MM.1S (cell line): ENCODE data around the gene DDX10.

Experiments used
- DNase-seq: peaks from one replicate; pipeline ENCODE4 v3.0.0-alpha.2; 2015
- H2AFZ ChIP-seq: fragments of 300-600 bp; sonication (generic); 2 replicates; pipeline ENCODE4 v1.6.0; 2016; ENCODE audit warnings: antibody characterized with exemption, low read length
- H3F3A ChIP-seq: fragments of 300-600 bp; sonication (generic); 2 replicates; pipeline ENCODE4 v1.6.1; 2016; ENCODE audit warnings: mild to moderate bottlenecking, antibody characterized with exemption, low read length, moderate library complexity, mixed read lengths; ENCODE audit not compliant: insufficient read depth
- H3K27ac ChIP-seq: fragments of 300-600 bp; sonication (generic); 2 replicates; pipeline ENCODE4 v1.5.1; 2016; ENCODE audit warnings: mild to moderate bottlenecking, low read length
- H3K27me3 ChIP-seq: fragments of 300-600 bp; sonication (generic); replicated peaks from 2 replicates; pipeline ENCODE4 v1.6.0; 2016; ENCODE audit warnings: low read length; ENCODE audit not compliant: insufficient read depth
- H3K36me3 ChIP-seq: fragments of 300-600 bp; sonication (generic); replicated peaks from 2 replicates; pipeline ENCODE4 v1.6.1; 2016; ENCODE audit warnings: mild to moderate bottlenecking, low read length, mixed read lengths; ENCODE audit not compliant: insufficient read depth
- H3K4me1 ChIP-seq: fragments of 300-600 bp; sonication (generic); 2 replicates; pipeline ENCODE4 v1.6.1; 2016; ENCODE audit warnings: low read length, mixed read lengths
- H3K4me2 ChIP-seq: fragments of 300-600 bp; sonication (generic); 2 replicates; pipeline ENCODE4 v1.6.0; 2016; ENCODE audit warnings: low read depth, low read length
- H3K4me3 ChIP-seq: fragments of 300-600 bp; sonication (generic); 2 replicates; pipeline ENCODE4 v1.5.1; 2016; ENCODE audit warnings: low read length, mixed read lengths
- H3K79me2 ChIP-seq: fragments of 300-600 bp; sonication (generic); 2 replicates; pipeline ENCODE4 v1.6.1; 2016; ENCODE audit warnings: mixed run types, low read length, mixed read lengths
- H3K9ac ChIP-seq: fragments of 300-600 bp; sonication (generic); 2 replicates; pipeline ENCODE4 v1.6.1; 2016; ENCODE audit warnings: low read length, mixed read lengths
- H3K9me2 ChIP-seq: fragments of 300-600 bp; sonication (generic); replicated peaks from 2 replicates; pipeline ENCODE4 v1.6.1; 2016; ENCODE audit warnings: mild to moderate bottlenecking, low read length, mixed read lengths; ENCODE audit not compliant: insufficient read depth
- H3K9me3 ChIP-seq: fragments of 300-600 bp; sonication (generic); replicated peaks from 2 replicates; pipeline ENCODE4 v1.6.1; 2016; ENCODE audit warnings: mild to moderate bottlenecking, low read length, mixed read lengths; ENCODE audit not compliant: insufficient read depth
- H4K20me1 ChIP-seq: fragments of 300-600 bp; sonication (generic); 2 replicates; pipeline ENCODE4 v1.6.1; 2016; ENCODE audit warnings: mild to moderate bottlenecking, low read length, moderate library complexity, mixed read lengths; ENCODE audit not compliant: insufficient read depth
- EZH2 ChIP-seq: fragments of 300-600 bp; sonication (generic); optimal IDR thresholded peaks from 2 replicates; pipeline ENCODE3; 2017; ENCODE audit warnings: low read depth, mild to moderate bottlenecking, antibody characterized with exemption, low read length, mixed read lengths
- EZH2phosphoT487 ChIP-seq: fragments of 300-600 bp; sonication (generic); IDR thresholded peaks from 2 replicates; pipeline ENCODE4 v1.6.1; 2018; ENCODE audit warnings: antibody characterized with exemption, low read length
- TF ChIP-seq, protein P1 (sequence below): fragments of 300-600 bp; sonication (generic); IDR thresholded peaks from 2 replicates; pipeline ENCODE4 v1.5.1; 2016; ENCODE audit warnings: antibody characterized with exemption, low read length, mixed read lengths

Gene DDX10

DNA sequence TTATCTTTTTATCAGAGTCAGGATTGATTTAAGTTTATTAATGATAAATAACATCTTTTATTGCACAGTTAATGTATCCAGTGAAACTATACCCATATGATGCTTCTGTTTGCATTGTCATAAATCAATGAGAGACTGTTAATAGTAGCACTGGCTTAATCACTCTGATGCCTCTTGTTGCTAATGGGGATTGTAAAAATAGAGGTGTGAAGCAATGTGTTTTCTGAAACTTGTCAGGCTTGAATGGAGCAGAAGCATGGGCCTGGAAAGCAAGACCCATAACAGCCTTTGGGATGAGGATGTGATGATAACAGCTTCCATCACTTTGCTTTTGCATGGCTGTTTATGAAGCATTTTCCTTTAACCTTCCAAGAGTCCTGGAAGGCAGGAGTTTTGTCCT, 319.7 kb downstream of the DDX10 start:
- DNase-seq, result no peak
- Histone ChIP-seq H3K36me3 (no peaks in the 10 kb centered on the region), H3K9me3 (no peaks in the 10 kb centered on the region), H4K20me1 (no peaks in the 10 kb centered on the region), H3K9me2 (no peaks in the 10 kb centered on the region), H3K27ac (no peak overlapping the region), H3F3A (no peaks in the 10 kb centered on the region), H2AFZ (no peak overlapping the region), H3K4me2 (no peak overlapping the region), H3K4me3 (no peak overlapping the region), H3K9ac (no peak overlapping the region), H3K79me2 (no peaks in the 10 kb centered on the region), H3K4me1 (no peaks in the 10 kb centered on the region), H3K27me3 (no peaks in the 10 kb centered on the region)
- TF ChIP-seq EZH2 (no peak), EZH2phosphoT487 (no peak)
- TF ChIP-seq, protein P1, sequence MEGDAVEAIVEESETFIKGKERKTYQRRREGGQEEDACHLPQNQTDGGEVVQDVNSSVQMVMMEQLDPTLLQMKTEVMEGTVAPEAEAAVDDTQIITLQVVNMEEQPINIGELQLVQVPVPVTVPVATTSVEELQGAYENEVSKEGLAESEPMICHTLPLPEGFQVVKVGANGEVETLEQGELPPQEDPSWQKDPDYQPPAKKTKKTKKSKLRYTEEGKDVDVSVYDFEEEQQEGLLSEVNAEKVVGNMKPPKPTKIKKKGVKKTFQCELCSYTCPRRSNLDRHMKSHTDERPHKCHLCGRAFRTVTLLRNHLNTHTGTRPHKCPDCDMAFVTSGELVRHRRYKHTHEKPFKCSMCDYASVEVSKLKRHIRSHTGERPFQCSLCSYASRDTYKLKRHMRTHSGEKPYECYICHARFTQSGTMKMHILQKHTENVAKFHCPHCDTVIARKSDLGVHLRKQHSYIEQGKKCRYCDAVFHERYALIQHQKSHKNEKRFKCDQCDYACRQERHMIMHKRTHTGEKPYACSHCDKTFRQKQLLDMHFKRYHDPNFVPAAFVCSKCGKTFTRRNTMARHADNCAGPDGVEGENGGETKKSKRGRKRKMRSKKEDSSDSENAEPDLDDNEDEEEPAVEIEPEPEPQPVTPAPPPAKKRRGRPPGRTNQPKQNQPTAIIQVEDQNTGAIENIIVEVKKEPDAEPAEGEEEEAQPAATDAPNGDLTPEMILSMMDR, result no peak

DNA sequence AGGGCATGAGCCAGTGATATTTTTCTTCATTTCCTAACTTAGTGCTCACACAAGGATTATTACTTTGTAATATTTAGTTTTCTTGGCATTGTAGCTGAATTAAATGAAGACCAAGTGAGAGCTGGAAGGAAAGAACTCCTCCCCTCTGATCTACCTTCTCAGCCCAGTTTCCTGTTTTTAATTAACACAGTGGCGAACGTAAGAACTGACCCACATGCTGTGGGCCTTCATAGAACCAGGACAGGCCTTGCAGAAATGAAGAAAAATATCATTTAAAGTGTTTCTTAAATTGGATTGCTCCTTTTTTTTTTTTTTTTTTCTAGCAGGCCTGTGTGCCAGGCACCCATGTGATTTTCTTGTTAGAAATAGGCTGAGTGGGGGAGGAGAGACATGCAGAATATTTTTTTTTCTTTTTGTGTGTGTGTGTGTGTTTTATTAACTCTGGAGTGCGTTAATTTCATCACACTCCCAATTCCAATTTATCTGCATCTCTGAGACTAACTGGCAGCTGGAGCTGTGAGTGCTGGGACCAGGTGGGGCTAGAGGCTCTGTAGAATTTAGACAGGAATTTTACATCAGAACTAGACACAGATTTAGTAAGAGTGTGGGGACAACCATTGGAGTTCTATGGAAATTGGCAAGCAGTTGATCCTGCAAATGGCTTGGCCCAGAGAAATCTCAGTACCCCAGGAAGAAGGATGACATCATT, 320.5 kb downstream of the DDX10 start:
- Histone ChIP-seq H3K9me2 (no peaks in the 10 kb centered on the region), H3K27me3 (no peaks in the 10 kb centered on the region), H3K4me1 (no peaks in the 10 kb centered on the region), H2AFZ (no peak overlapping the region), H3K36me3 (no peaks in the 10 kb centered on the region), H3K4me2 (no peak overlapping the region), H3K4me3 (no peak overlapping the region), H3K9ac (no peak overlapping the region), H3K79me2 (no peaks in the 10 kb centered on the region), H3F3A (no peaks in the 10 kb centered on the region), H3K9me3 (no peaks in the 10 kb centered on the region), H3K27ac (no peak overlapping the region), H4K20me1 (no peaks in the 10 kb centered on the region)
- no peak for TF ChIP-seq EZH2
- TF ChIP-seq, protein P1, result no peak
- TF ChIP-seq EZH2phosphoT487, result no peak
- no peak for DNase-seq

DNA sequence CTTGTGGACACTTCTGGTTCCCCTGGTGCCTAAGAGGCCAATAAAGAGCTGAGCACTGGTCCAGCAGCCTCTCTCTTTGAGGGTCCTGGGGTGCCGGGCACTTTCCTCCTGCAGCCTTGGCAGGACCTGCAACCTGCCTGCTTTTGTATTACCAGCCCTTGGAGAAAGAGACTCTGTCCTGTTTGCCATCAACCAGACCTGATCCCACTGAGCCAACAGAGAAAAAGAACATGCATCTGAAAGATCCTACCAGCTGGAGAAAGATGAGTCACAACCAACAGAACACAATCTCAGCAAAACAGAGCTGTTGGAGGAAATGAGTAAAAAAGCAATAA, 321.0 kb downstream of the DDX10 start:
- Histone ChIP-seq H3K27ac (no peak overlapping the region), H3K4me1 (no peaks in the 10 kb centered on the region), H3K4me3 (no peak overlapping the region), H3K36me3 (no peaks in the 10 kb centered on the region), H3K9me3 (no peaks in the 10 kb centered on the region), H2AFZ (no peak overlapping the region), H3K4me2 (no peak overlapping the region), H3K79me2 (no peaks in the 10 kb centered on the region), H3F3A (no peaks in the 10 kb centered on the region), H3K9ac (no peak overlapping the region), H3K27me3 (no peaks in the 10 kb centered on the region), H3K9me2 (no peaks in the 10 kb centered on the region), H4K20me1 (no peaks in the 10 kb centered on the region)
- no peak for DNase-seq
- TF ChIP-seq, protein P1, result no peak
- no peak for TF ChIP-seq EZH2
- no peak for TF ChIP-seq EZH2phosphoT487
